Neuronal stem cell (in vitro differentiated cells): ENCODE data around the gene TMED5.

Experiments used
- DNase-seq: peaks from one replicate; pipeline ENCODE4 v3.0.0-alpha.2; 2013; ENCODE audit warnings: low spot score
- H2AFZ ChIP-seq: one replicate; pipeline ENCODE4 v1.6.1; 2013; ENCODE audit warnings: mild to moderate bottlenecking, low read length, inconsistent platforms
- H2AK5ac ChIP-seq: 2 replicates; pipeline ENCODE4 v1.6.1; 2013; ENCODE audit warnings: low read depth, mild to moderate bottlenecking, inconsistent platforms, low read length, moderate library complexity, mixed read lengths
- H2BK120ac ChIP-seq: 2 replicates; pipeline ENCODE4 v1.6.1; 2013; ENCODE audit warnings: low read depth, mild to moderate bottlenecking, inconsistent platforms, low read length, moderate library complexity, mixed read lengths
- H2BK12ac ChIP-seq: one replicate; pipeline ENCODE4 v1.6.1; 2013; ENCODE audit warnings: low read length, inconsistent platforms
- H2BK15ac ChIP-seq: 2 replicates; pipeline ENCODE4 v1.6.1; 2013; ENCODE audit warnings: mild to moderate bottlenecking, low read length, inconsistent platforms, mixed read lengths
- H2BK5ac ChIP-seq: one replicate; pipeline ENCODE4 v1.6.1; 2013; ENCODE audit warnings: inconsistent platforms, mild to moderate bottlenecking, low read length, moderate library complexity
- H3K14ac ChIP-seq: one replicate; pipeline ENCODE4 v1.6.1; 2013; ENCODE audit warnings: low read length, inconsistent platforms
- H3K18ac ChIP-seq: 2 replicates; pipeline ENCODE4 v1.6.1; 2013; ENCODE audit warnings: low read length, inconsistent platforms
- H3K23ac ChIP-seq: 2 replicates; pipeline ENCODE4 v1.6.1; 2013; ENCODE audit warnings: low read depth, mild to moderate bottlenecking, mixed read lengths, low read length, inconsistent platforms; ENCODE audit not compliant: poor library complexity
- H3K27ac ChIP-seq: replicated peaks from 3 replicates; pipeline ENCODE4 v1.5.1; 2013; ENCODE audit warnings: low read length, inconsistent platforms
- H3K27me3 ChIP-seq, 3 experiments: 2 replicates each; pipeline ENCODE4 v1.6.1; 2013; ENCODE audit warnings: low read length in 3 of 3, mild to moderate bottlenecking in 2 of 3, inconsistent platforms in 1 of 3, low read depth in 1 of 3, mixed read lengths in 1 of 3, moderate library complexity in 1 of 3; ENCODE audit not compliant: control insufficient read depth in 3 of 3, insufficient read depth in 3 of 3
- H3K36me3 ChIP-seq, 2 donors: replicated peaks in 1 of 2; 2 replicates each; pipeline ENCODE4 v1.6.1; 2013; ENCODE audit warnings: low read length in 2 of 2; ENCODE audit not compliant: control insufficient read depth in 2 of 2, insufficient read depth in 2 of 2
- H3K4ac ChIP-seq: 2 replicates; pipeline ENCODE4 v1.6.1; 2013; ENCODE audit warnings: inconsistent platforms, mild to moderate bottlenecking, low read length, moderate library complexity
- H3K4me1 ChIP-seq, 2 donors: 1 replicate in 1 of 2; 2 replicates in 1 of 2; pipeline ENCODE4 v1.6.1; 2013; ENCODE audit warnings: low read length in 2 of 2, low read depth in 1 of 2; ENCODE audit not compliant: control insufficient read depth in 2 of 2, insufficient read depth in 1 of 2
- H3K4me2 ChIP-seq: one replicate; pipeline ENCODE4 v1.6.1; 2013; ENCODE audit warnings: mild to moderate bottlenecking, low read length, inconsistent platforms; ENCODE audit not compliant: insufficient read depth, poor library complexity, severe bottlenecking
- H3K4me3 ChIP-seq, 2 donors: 2 replicates each; pipeline ENCODE4 v1.5.1; 2013; ENCODE audit warnings: low read length in 2 of 2, mild to moderate bottlenecking in 2 of 2, inconsistent platforms in 1 of 2, moderate library complexity in 1 of 2
- H3K79me1 ChIP-seq: one replicate; pipeline ENCODE4 v1.6.1; 2013; ENCODE audit warnings: low read depth, mild to moderate bottlenecking, inconsistent platforms, low read length, moderate library complexity
- H3K9ac ChIP-seq: one replicate; pipeline ENCODE4 v1.6.1; 2013; ENCODE audit warnings: mild to moderate bottlenecking, low read depth, low read length, inconsistent platforms; ENCODE audit not compliant: poor library complexity
- H3K9me3 ChIP-seq, 2 donors: replicated peaks in 1 of 2; 2 replicates each; pipeline versions ENCODE3 to v1.6.1; 2013; ENCODE audit warnings: low read length in 2 of 2, mild to moderate bottlenecking in 2 of 2, inconsistent platforms in 1 of 2, low read depth in 1 of 2, mixed read lengths in 1 of 2, moderate library complexity in 1 of 2; ENCODE audit not compliant: control insufficient read depth in 2 of 2, insufficient read depth in 1 of 2
- H4K8ac ChIP-seq: one replicate; pipeline ENCODE4 v1.6.1; 2013; ENCODE audit warnings: low read depth, mild to moderate bottlenecking, inconsistent platforms, low read length, moderate library complexity
- H4K91ac ChIP-seq: one replicate; pipeline ENCODE4 v1.6.1; 2013; ENCODE audit warnings: low read length, low read depth, mild to moderate bottlenecking, inconsistent platforms; ENCODE audit not compliant: poor library complexity
- WGBS, 2 donors: extraction: QIAGEN DNeasy Blood & Tissue Kit; methylation state at CpG; one replicate each; pipeline ENCODE4 v1.1.7; 2013; ENCODE audit warnings: missing lambda C conversion rate in 2 of 2, mixed read lengths in 1 of 2; ENCODE audit not compliant: insufficient read length in 2 of 2, insufficient replicate concordance in 1 of 2; ENCODE audit errors: extremely low coverage in 2 of 2; 5-methylcytosine and 5-hydroxymethylcytosine counted together

TMED5 gene

DNA sequence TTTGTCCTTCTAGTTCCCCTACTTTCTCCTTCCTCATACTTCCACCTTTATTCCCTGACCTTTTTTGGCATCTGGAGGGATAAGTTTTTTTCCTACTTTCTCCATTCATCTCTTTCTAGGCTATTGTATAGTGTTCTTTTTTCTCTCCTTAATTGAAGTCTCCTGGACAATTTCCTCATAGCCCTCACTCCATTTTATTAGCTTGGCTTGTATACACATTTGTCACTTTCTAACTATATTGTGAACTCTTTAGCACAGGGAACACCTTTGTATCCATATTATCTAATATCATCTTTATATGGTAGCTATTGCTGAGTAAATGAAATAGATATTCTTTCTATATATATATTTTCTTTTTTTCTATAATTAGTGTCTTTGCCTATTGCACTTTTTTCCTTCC lies 47.6 kb downstream of the TMED5 start:
- H3K27me3 ChIP-seq: no peaks in the 10 kb centered on the region
- H3K4me2 ChIP-seq: no peak overlapping the region
- no peak overlapping the region for H3K23ac ChIP-seq
- H3K36me3 ChIP-seq: peaks cover 7 to 100% of the 10 kb centered on the region in 2 donors
- H2AK5ac ChIP-seq: no peak overlapping the region
- no peaks in the 10 kb centered on the region for H3K9me3 ChIP-seq
- no peak overlapping the region for H4K91ac ChIP-seq
- no peak overlapping the region for H2AFZ ChIP-seq
- no peaks in the 10 kb centered on the region for H3K79me1 ChIP-seq
- no peak overlapping the region for H3K4ac ChIP-seq
- no peak overlapping the region for H2BK5ac ChIP-seq
- no peak overlapping the region for H3K18ac ChIP-seq
- no peak overlapping the region for H2BK120ac ChIP-seq
- no peak for DNase-seq
- H3K27ac ChIP-seq: no peak overlapping the region
- H3K14ac ChIP-seq: no peak overlapping the region
- H3K4me3 ChIP-seq: no peak overlapping the region
- no peak overlapping the region for H2BK15ac ChIP-seq
- H3K9ac ChIP-seq: no peak overlapping the region
- no peak overlapping the region for H4K8ac ChIP-seq
- H3K4me1 ChIP-seq: no peaks in the 10 kb centered on the region
- H2BK12ac ChIP-seq: no peak overlapping the region

DNA sequence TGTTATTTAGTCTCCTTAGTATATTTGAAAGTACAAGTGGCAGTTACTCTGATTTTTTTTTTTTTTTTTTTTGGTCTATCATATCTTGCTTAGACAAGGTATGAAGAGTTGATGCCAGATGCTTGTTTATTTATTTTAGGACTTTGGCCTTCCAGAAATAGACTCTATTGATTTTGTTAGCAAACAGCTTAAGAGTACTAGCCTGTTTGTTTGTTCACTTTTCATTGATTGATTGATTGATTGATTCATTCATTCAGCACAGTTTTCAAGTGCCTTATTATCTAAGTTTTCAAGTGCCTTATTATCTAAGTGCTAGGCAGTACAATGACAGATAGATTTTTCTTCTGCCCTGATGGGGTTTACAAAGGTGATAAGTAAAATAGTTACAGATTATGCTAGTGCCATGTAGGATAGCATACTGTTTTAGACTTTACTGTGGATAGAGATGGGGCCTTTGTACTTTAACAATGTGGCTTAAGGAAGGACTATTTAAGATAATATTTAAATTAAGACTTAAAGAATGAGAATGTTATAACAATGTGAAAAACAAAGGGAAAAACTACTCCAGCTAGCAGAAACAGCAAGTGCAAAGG lies 50.6 kb downstream of the TMED5 start:
- no peak overlapping the region for H3K4me2 ChIP-seq
- no peaks in the 10 kb centered on the region for H3K9me3 ChIP-seq
- no peaks in the 10 kb centered on the region for H3K79me1 ChIP-seq
- no peak overlapping the region for H2BK15ac ChIP-seq
- H3K4me3 ChIP-seq: no peak overlapping the region
- H2BK120ac ChIP-seq: no peak overlapping the region
- no peak overlapping the region for H3K23ac ChIP-seq
- no peak overlapping the region for H3K14ac ChIP-seq
- peaks cover 2 to 100% of the 10 kb centered on the region in 2 donors for H3K36me3 ChIP-seq
- no peaks in the 10 kb centered on the region for H3K27me3 ChIP-seq
- no peak overlapping the region for H3K18ac ChIP-seq
- H3K27ac ChIP-seq: no peak overlapping the region
- H2BK5ac ChIP-seq: no peak overlapping the region
- no peak overlapping the region for H4K91ac ChIP-seq
- H2AK5ac ChIP-seq: no peak overlapping the region
- DNase-seq: no peak
- H3K4me1 ChIP-seq: no peaks in the 10 kb centered on the region
- no peak overlapping the region for H4K8ac ChIP-seq
- no peak overlapping the region for H2BK12ac ChIP-seq
- H3K9ac ChIP-seq: no peak overlapping the region
- no peak overlapping the region for H3K4ac ChIP-seq
- H2AFZ ChIP-seq: no peak overlapping the region

DNA sequence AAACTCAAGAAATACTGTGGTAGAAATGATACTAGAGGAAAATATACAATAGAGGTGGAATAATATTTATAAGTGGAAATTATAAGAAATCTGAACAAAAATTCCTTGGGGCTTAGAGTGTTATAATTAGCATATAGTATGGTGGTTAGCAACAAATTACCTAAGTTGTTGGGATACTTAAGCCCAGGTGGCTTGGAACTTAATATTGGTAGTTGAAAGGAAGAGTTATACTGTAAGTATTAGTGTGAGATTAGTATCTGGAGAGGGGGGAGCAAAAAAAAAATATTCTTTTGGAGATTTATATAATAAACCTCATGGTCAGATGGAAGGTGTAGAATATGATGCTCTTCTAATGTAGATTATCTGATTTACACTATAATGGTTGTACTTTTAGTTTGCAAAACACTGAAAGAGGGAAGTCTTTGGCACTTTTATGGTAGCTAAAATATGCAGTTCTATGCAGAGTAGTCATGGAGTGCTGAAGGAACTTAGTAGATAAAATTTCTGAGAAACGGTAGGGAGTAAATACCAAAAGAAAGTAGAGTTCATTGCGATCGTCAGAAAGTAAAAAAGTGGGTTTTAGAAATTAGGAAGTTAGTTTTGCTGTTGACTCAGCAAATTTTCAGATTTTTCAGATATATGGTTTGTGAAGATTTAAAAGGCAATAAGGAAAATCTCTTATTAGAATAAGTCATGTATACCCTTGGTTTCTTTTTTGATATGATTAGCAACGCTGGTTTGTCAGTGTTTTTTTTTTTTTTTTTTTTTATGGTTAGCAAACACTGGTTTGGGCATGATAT lies 55.5 kb downstream of the TMED5 start:
- DNase-seq: no peak
- no peak overlapping the region for H3K4me3 ChIP-seq
- H3K4me2 ChIP-seq: no peak overlapping the region
- no peak overlapping the region for H3K4ac ChIP-seq
- no peak overlapping the region for H3K18ac ChIP-seq
- no peak overlapping the region for H3K23ac ChIP-seq
- no peak overlapping the region for H2BK15ac ChIP-seq
- H3K27ac ChIP-seq: no peak overlapping the region
- peaks cover 2 to 100% of the 10 kb centered on the region in 2 donors for H3K36me3 ChIP-seq
- H2AFZ ChIP-seq: no peak overlapping the region
- H2AK5ac ChIP-seq: no peak overlapping the region
- H4K8ac ChIP-seq: no peak overlapping the region
- WGBS, 2 donors: 100% methylated on average over 2 of the region's 4 CpGs; no CpG with 5 or more reads in 1 of the 2 donors
- H3K14ac ChIP-seq: no peak overlapping the region
- no peaks in the 10 kb centered on the region for H3K79me1 ChIP-seq
- no peaks in the 10 kb centered on the region for H3K9me3 ChIP-seq
- H3K9ac ChIP-seq: no peak overlapping the region
- no peaks in the 10 kb centered on the region for H3K27me3 ChIP-seq
- no peak overlapping the region for H4K91ac ChIP-seq
- H2BK120ac ChIP-seq: no peak overlapping the region
- H3K4me1 ChIP-seq: no peaks in the 10 kb centered on the region
- no peak overlapping the region for H2BK5ac ChIP-seq
- no peak overlapping the region for H2BK12ac ChIP-seq

DNA sequence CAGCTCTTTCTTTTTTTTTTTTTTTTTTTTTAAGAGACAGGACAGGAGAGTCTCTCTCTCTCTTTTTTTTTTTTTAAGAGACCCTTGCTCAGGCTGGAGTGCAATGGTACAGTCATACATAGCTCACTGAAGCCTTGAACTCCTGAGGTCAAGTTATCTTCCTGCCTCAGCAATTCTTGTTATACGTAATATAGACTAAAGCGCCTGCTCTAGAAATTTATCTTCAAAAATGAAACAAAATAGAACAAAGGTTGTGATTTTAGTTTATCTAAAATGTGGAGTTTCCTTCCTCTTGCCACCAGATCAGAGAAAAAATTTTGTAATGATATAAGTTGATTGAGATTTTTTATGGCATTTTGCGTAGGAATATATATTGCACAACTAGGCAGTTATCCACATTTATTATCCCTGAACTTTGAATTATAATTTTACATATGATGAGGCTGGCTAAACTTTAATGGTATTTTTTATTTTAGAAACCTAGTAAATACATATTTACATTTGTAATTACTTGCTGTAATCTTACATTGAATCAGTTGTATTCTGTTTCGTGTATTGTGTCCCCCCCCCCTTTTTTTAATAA lies 56.9 kb downstream of the TMED5 start:
- Histone ChIP-seq H2BK5ac (no peak overlapping the region), H3K4me3 (no peak overlapping the region), H3K18ac (no peak overlapping the region), H3K23ac (no peak overlapping the region), H3K14ac (no peak overlapping the region), H2BK12ac (no peak overlapping the region), H3K9ac (no peak overlapping the region), H2BK15ac (no peak overlapping the region), H2AK5ac (no peak overlapping the region), H2BK120ac (no peak overlapping the region), H4K91ac (no peak overlapping the region), H2AFZ (no peak overlapping the region), H3K4me1 (no peaks in the 10 kb centered on the region), H3K27me3 (no peaks in the 10 kb centered on the region), H3K27ac (no peak overlapping the region), H3K4ac (no peak overlapping the region), H3K79me1 (no peaks in the 10 kb centered on the region), H3K9me3 (peaks cover 0 to 4% of the 10 kb centered on the region in 2 donors), H3K4me2 (no peak overlapping the region), H4K8ac (no peak overlapping the region), H3K36me3 (peaks cover 4 to 100% of the 10 kb centered on the region in 2 donors)
- no CpG with 5 or more reads among the region's 4 CpGs for WGBS, 2 donors
- no peak for DNase-seq
